GM10266 (cell line): ENCODE measurements around the gene PDLIM3.

ENCODE experiments used
- DNase-seq: peaks from one replicate; pipeline ENCODE4 v3.0.0; 2012; ENCODE audit errors: extremely low spot score
- TF ChIP-seq, protein P1 (sequence below): IDR thresholded peaks from 2 replicates; pipeline ENCODE4 v1.5.1; 2012; ENCODE audit warnings: mild to moderate bottlenecking, low read depth; ENCODE audit not compliant: control insufficient read depth, insufficient read depth; ENCODE audit errors: missing control alignments

PDLIM3 gene

GRCh38 chr4:185576314-185576961 lies 41.1 kb upstream of the PDLIM3 start:
- no peak for DNase-seq
- TF ChIP-seq, protein P1, sequence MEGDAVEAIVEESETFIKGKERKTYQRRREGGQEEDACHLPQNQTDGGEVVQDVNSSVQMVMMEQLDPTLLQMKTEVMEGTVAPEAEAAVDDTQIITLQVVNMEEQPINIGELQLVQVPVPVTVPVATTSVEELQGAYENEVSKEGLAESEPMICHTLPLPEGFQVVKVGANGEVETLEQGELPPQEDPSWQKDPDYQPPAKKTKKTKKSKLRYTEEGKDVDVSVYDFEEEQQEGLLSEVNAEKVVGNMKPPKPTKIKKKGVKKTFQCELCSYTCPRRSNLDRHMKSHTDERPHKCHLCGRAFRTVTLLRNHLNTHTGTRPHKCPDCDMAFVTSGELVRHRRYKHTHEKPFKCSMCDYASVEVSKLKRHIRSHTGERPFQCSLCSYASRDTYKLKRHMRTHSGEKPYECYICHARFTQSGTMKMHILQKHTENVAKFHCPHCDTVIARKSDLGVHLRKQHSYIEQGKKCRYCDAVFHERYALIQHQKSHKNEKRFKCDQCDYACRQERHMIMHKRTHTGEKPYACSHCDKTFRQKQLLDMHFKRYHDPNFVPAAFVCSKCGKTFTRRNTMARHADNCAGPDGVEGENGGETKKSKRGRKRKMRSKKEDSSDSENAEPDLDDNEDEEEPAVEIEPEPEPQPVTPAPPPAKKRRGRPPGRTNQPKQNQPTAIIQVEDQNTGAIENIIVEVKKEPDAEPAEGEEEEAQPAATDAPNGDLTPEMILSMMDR, result no peak

- no peak for DNase-seq
- TF ChIP-seq, protein P1, result no peak
Measured at GRCh38 chr4:185573651-185574199, 38.4 kb upstream of the PDLIM3 start.

- no peak for DNase-seq
- TF ChIP-seq, protein P1, result no peak
Measured at GRCh38 chr4:185570727-185571126, 35.4 kb upstream of the PDLIM3 start.

GRCh38 chr4:185567381-185568376 lies 32.4 kb upstream of the PDLIM3 start:
- no peak for DNase-seq
- TF ChIP-seq, protein P1, result no peak

DNA sequence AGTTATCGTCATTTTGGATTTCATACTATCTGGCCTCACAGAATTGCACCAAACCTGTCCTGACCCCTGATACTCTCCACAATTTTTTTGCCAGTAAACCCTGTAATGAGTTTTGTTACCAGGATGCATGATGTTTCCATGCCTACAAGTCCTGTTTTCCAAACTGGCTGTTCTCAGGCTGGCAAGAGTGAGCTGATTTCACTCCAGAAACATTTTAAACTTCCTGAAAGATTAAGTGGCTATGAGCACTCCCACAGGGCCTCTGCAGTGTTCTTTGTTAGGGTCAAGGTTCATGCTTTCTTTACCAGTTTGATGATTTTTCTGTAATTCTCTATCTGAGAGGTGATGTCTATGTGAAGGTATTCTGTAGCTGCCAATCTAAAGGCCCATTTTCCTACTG lies 31.7 kb upstream of the PDLIM3 start:
- no peak for DNase-seq
- TF ChIP-seq, protein P1, result no peak

GRCh38 chr4:185566425-185566824 lies 31.1 kb upstream of the PDLIM3 start:
- TF ChIP-seq, protein P1, result no peak
- no peak for DNase-seq

- no peak for DNase-seq
- TF ChIP-seq, protein P1, result no peak
Measured at GRCh38 chr4:185565696-185566095, 30.4 kb upstream of the PDLIM3 start.
